Right renal pelvis (tissue), 4 donors: Measurements from ENCODE around the gene CST6. TPM values are rescaled to one million over a fixed set of nuclear protein-coding genes. Genes with fewer than 3 reads are reported as not detected.

Experiments
- polyA plus RNA-seq, 4 donors: library from polyadenylated mRNA; unstranded; fragments of 120-200 nt; gene quantifications; one replicate each; pipeline ENCODE4 v1.2.1, GENCODE V29; 2013; ENCODE audit not compliant: insufficient read length in 4 of 4

CST6 gene
- polyA plus RNA-seq, 4 donors, result not detected

Other genes with a start within 250 kb of the CST6 start
- gene AP5B1, start 231.0 kb upstream of the CST6 start, polyA plus RNA-seq, result 1 to 10 TPM; 6.0 to 9.5 (median 6.4) TPM
- gene OVOL1, start 224.9 kb upstream of the CST6 start, polyA plus RNA-seq, result 10 to 100 TPM; 11.1 to 13.7 (median 12.2) TPM
- 1 to 10 TPM; 1.4 to 3.5 (median 2.6) TPM for gene SNX32, start 178.0 kb upstream of the CST6 start, polyA plus RNA-seq
- 100 to 1,000 TPM; 733 to 795 (median 777) TPM for gene CFL1, start 153.8 kb upstream of the CST6 start, polyA plus RNA-seq
- 10 to 100 TPM; 46.6 to 56.8 (median 49.3) TPM for gene MUS81, start 151.6 kb upstream of the CST6 start, polyA plus RNA-seq
- gene EFEMP2, start 139.2 kb upstream of the CST6 start, polyA plus RNA-seq, result 100 to 1,000 TPM in 2 of 4 donors, 10 to 100 TPM in 2; 94.9 to 134 (median 107) TPM
- gene CTSW, start 132.2 kb upstream of the CST6 start, polyA plus RNA-seq, result 1 to 10 TPM in 2 of 4 donors, under 1 TPM in 2; 0.65 to 1.8 (median 0.92) TPM
- gene FIBP, start 123.5 kb upstream of the CST6 start, polyA plus RNA-seq, result 100 to 1,000 TPM in 2 of 4 donors, 10 to 100 TPM in 2; 90.9 to 107 (median 100) TPM
- gene CCDC85B, start 121.3 kb upstream of the CST6 start, polyA plus RNA-seq, result 10 to 100 TPM in 1 of 4 donors, 1 to 10 TPM in 3; 7.9 to 16.9 (median 8.9) TPM
- gene FOSL1, start 111.6 kb upstream of the CST6 start, polyA plus RNA-seq, result under 1 TPM; 0.17 to 0.28 (median 0.21) TPM
- gene C11orf68, start 92.9 kb upstream of the CST6 start, polyA plus RNA-seq, result 10 to 100 TPM; 37.3 to 46.8 (median 42.2) TPM
- gene DRAP1, start 92.6 kb upstream of the CST6 start, polyA plus RNA-seq, result 100 to 1,000 TPM in 1 of 4 donors, 10 to 100 TPM in 3; 70.0 to 113 (median 76.4) TPM
- under 1 TPM in 3 of 4 donors, not detected in 1; 0.14 to 0.30 (median 0.18) TPM for gene TSGA10IP, start 66.5 kb upstream of the CST6 start, polyA plus RNA-seq
- gene SART1, start 50.3 kb upstream of the CST6 start, polyA plus RNA-seq, result 10 to 100 TPM; 45.9 to 57.4 (median 50.3) TPM
- 10 to 100 TPM; 26.6 to 30.8 (median 28.4) TPM for gene EIF1AD, start 9.9 kb upstream of the CST6 start, polyA plus RNA-seq
- gene BANF1, start 9.5 kb upstream of the CST6 start, polyA plus RNA-seq, result 100 to 1,000 TPM; 248 to 308 (median 286) TPM
- gene CATSPER1, start 14.5 kb downstream of the CST6 start, polyA plus RNA-seq, result under 1 TPM in 1 of 4 donors, not detected in 3; 0.01 TPM
- gene GAL3ST3, start 37.2 kb downstream of the CST6 start, polyA plus RNA-seq, result 1 to 10 TPM; 4.8 to 7.4 (median 5.2) TPM
- gene SF3B2, start 40.4 kb downstream of the CST6 start, polyA plus RNA-seq, result 100 to 1,000 TPM; 227 to 235 (median 230) TPM
- 10 to 100 TPM; 40.1 to 54.4 (median 45.4) TPM for gene PACS1, start 58.3 kb downstream of the CST6 start, polyA plus RNA-seq
- 10 to 100 TPM; 16.7 to 28.1 (median 19.9) TPM for gene KLC2, start 245.7 kb downstream of the CST6 start, polyA plus RNA-seq